ENCODE data around the gene MYH7.

GRCh38 chr14:23438101-23438971, 2.9 kb upstream of the MYH7 start:
- TF ChIP-seq CTCF (IDR thresholded peaks at IDR 0.05) = no peak
- no peak for TF ChIP-seq POLR2A (IDR thresholded peaks at IDR 0.05)
